Astrocyte of the cerebellum (primary cell): ENCODE measurements around the gene SMPD3.

Source experiments
- DNase-seq: peaks from one replicate; pipeline ENCODE4 v3.0.0-alpha.2; 2011; ENCODE audit warnings: low read depth
- H3K4me3 ChIP-seq: 2 replicates; pipeline ENCODE4 v1.5.1; 2011; ENCODE audit warnings: mild to moderate bottlenecking, low read depth, low read length, moderate library complexity
- in situ Hi-C: cut with HindIII; loops from 2 replicates; pipeline ENCODE4 v1.10.0; 2017; ENCODE audit warnings: low sequenced_read_pairs
- TF ChIP-seq, protein P1 (sequence below): IDR thresholded peaks from 2 replicates; pipeline ENCODE4 v1.5.1; 2012; ENCODE audit warnings: low read length, low read depth, moderate library complexity, mild to moderate bottlenecking; ENCODE audit errors: missing control alignments

SMPD3 gene

GRCh38 chr16:68412061-68412460 is 36.2 kb downstream of the SMPD3 start:
- in situ Hi-C loops: no loop called here
- H3K4me3 ChIP-seq: no peak overlapping the region
- no peak for DNase-seq
- TF ChIP-seq, protein P1, sequence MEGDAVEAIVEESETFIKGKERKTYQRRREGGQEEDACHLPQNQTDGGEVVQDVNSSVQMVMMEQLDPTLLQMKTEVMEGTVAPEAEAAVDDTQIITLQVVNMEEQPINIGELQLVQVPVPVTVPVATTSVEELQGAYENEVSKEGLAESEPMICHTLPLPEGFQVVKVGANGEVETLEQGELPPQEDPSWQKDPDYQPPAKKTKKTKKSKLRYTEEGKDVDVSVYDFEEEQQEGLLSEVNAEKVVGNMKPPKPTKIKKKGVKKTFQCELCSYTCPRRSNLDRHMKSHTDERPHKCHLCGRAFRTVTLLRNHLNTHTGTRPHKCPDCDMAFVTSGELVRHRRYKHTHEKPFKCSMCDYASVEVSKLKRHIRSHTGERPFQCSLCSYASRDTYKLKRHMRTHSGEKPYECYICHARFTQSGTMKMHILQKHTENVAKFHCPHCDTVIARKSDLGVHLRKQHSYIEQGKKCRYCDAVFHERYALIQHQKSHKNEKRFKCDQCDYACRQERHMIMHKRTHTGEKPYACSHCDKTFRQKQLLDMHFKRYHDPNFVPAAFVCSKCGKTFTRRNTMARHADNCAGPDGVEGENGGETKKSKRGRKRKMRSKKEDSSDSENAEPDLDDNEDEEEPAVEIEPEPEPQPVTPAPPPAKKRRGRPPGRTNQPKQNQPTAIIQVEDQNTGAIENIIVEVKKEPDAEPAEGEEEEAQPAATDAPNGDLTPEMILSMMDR: no peak

- TF ChIP-seq, protein P1: no peak
- no peak overlapping the region for H3K4me3 ChIP-seq
- in situ Hi-C loops: no loop called here
- no peak for DNase-seq
Observed at GRCh38 chr16:68411086-68411485, 37.2 kb downstream of the SMPD3 start.

- H3K4me3 ChIP-seq: no peak overlapping the region
Observed at GRCh38 chr16:68408967-68409366, 39.3 kb downstream of the SMPD3 start.

GRCh38 chr16:68408428-68408827 is 39.9 kb downstream of the SMPD3 start:
- TF ChIP-seq, protein P1: no peak

More at GRCh38 chr16:68408967-68409366, 39.3 kb downstream of the SMPD3 start:
- in situ Hi-C loops: no loop called here
- TF ChIP-seq, protein P1: no peak
- no peak for DNase-seq

GRCh38 chr16:68406458-68407152 is 41.7 kb downstream of the SMPD3 start:
- in situ Hi-C loops: no loop called here
- H3K4me3 ChIP-seq: no peak overlapping the region
- DNase-seq: no peak
- TF ChIP-seq, protein P1: no peak

More at GRCh38 chr16:68408428-68408827, 39.9 kb downstream of the SMPD3 start:
- no peak overlapping the region for H3K4me3 ChIP-seq
- no peak for DNase-seq
- in situ Hi-C loops: no loop called here

GRCh38 chr16:68404736-68405345 is 43.5 kb downstream of the SMPD3 start:
- H3K4me3 ChIP-seq: no peak overlapping the region
- DNase-seq: no peak
- in situ Hi-C loops: no loop called here
- TF ChIP-seq, protein P1: no peak
